ENCODE data around the gene COMMD2. TPM values are rescaled to one million over a fixed set of nuclear protein-coding genes. Genes with fewer than 3 reads are reported as not detected.

COMMD2 gene
- total RNA-seq, 1 donor from 2014 or later, result 41.5 TPM

- TF ChIP-seq CTCF (IDR thresholded peaks at IDR 0.05), result no peak
- intact Hi-C loops (cut with micrococcal nuclease), result no loop called here
- ChIA-PET POLR2A (no interaction called here), CTCF (interaction anchor here (0.9 kb wide), 1 partner anchor 9 kb away, joined by 3 read pairs; no protein-coding TSS in a partner anchor)
- ATAC-seq (ENCODE audit: low read depth), result no peak
- Mint-ChIP-seq H3K9me3 (no peaks in the 10 kb centered on the region), H3K4me1 (no peaks in the 10 kb centered on the region), H3K27me3 (no peaks in the 10 kb centered on the region), H3K4me3 (no peak overlapping the region), H3K27ac (no peak overlapping the region), H3K36me3 (ENCODE audit: low read depth) (no peaks in the 10 kb centered on the region)
- no peak for DNase-seq
Observed at GRCh38 chr3:149713730-149714654, 38.3 kb downstream of the COMMD2 start.

GRCh38 chr3:149706905-149707304 is 45.4 kb downstream of the COMMD2 start:
- Mint-ChIP-seq H3K36me3 (ENCODE audit: low read depth) (no peaks in the 10 kb centered on the region), H3K4me3 (no peak overlapping the region), H3K4me1 (peaks cover 3% of the 10 kb centered on the region), H3K9me3 (no peaks in the 10 kb centered on the region), H3K27ac (no peak overlapping the region), H3K27me3 (no peaks in the 10 kb centered on the region)
- ChIA-PET CTCF (no interaction called here), POLR2A (no interaction called here)
- ATAC-seq (ENCODE audit: low read depth), result no peak
- intact Hi-C loops (cut with micrococcal nuclease), result no loop called here
- no peak for TF ChIP-seq CTCF (IDR thresholded peaks at IDR 0.05)
- no peak for DNase-seq

- ATAC-seq (ENCODE audit: low read depth) (no peak), DNase-seq (no peak)
- H3K27ac Mint-ChIP-seq, result no peak overlapping the region
- H3K36me3 Mint-ChIP-seq (ENCODE audit: low read depth), result no peaks in the 10 kb centered on the region
- ChIA-PET POLR2A (no interaction called here), CTCF (no interaction called here)
- peaks cover 4% of the 10 kb centered on the region for H3K4me1 Mint-ChIP-seq
- no peaks in the 10 kb centered on the region for H3K27me3 Mint-ChIP-seq
- no peak for TF ChIP-seq CTCF (IDR thresholded peaks at IDR 0.05)
- intact Hi-C loops (cut with micrococcal nuclease), result no loop called here
- H3K4me3 Mint-ChIP-seq, result no peak overlapping the region
- no peaks in the 10 kb centered on the region for H3K9me3 Mint-ChIP-seq
Observed at GRCh38 chr3:149705416-149705815, 46.9 kb downstream of the COMMD2 start.

- TF ChIP-seq CTCF (IDR thresholded peaks at IDR 0.05), result no peak
- H3K4me1 Mint-ChIP-seq, result peaks cover 4% of the 10 kb centered on the region
- intact Hi-C loops (cut with micrococcal nuclease), result no loop called here
- H3K36me3 Mint-ChIP-seq (ENCODE audit: low read depth), result no peaks in the 10 kb centered on the region
- no peak overlapping the region for H3K27ac Mint-ChIP-seq
- CTCF ChIA-PET, result no interaction called here
- no peak overlapping the region for H3K4me3 Mint-ChIP-seq
- no peaks in the 10 kb centered on the region for H3K27me3 Mint-ChIP-seq
- POLR2A ChIA-PET, result no interaction called here
- ATAC-seq (ENCODE audit: low read depth) (no peak), DNase-seq (no peak)
- peaks cover 8% of the 10 kb centered on the region for H3K9me3 Mint-ChIP-seq
Observed at GRCh38 chr3:149703466-149703865, 48.8 kb downstream of the COMMD2 start.

- Mint-ChIP-seq H3K27me3 (no peaks in the 10 kb centered on the region), H3K4me1 (peaks cover 4% of the 10 kb centered on the region), H3K36me3 (ENCODE audit: low read depth) (no peaks in the 10 kb centered on the region), H3K27ac (no peak overlapping the region), H3K4me3 (no peak overlapping the region), H3K9me3 (peaks cover 14% of the 10 kb centered on the region)
- TF ChIP-seq CTCF (IDR thresholded peaks at IDR 0.05), result no peak
- ChIA-PET CTCF (no interaction called here), POLR2A (no interaction called here)
- ATAC-seq (ENCODE audit: low read depth) (no peak), DNase-seq (no peak)
- intact Hi-C loops (cut with micrococcal nuclease), result no loop called here
Observed at GRCh38 chr3:149702691-149703441, 49.4 kb downstream of the COMMD2 start.
